ENCODE measurements around the gene DHRS11. TPM values are rescaled to one million over a fixed set of nuclear protein-coding genes. Genes with fewer than 3 reads are reported as not detected.
"Not testable (repeated sequence)": the region's sequence is repeated elsewhere in the genome, so short reads cannot be mapped to it uniquely, and the experiment has no call there.

Gene DHRS11
- polyA plus RNA-seq, 3 donors: 1.2 to 4.3 (median 2.7) TPM

DNA sequence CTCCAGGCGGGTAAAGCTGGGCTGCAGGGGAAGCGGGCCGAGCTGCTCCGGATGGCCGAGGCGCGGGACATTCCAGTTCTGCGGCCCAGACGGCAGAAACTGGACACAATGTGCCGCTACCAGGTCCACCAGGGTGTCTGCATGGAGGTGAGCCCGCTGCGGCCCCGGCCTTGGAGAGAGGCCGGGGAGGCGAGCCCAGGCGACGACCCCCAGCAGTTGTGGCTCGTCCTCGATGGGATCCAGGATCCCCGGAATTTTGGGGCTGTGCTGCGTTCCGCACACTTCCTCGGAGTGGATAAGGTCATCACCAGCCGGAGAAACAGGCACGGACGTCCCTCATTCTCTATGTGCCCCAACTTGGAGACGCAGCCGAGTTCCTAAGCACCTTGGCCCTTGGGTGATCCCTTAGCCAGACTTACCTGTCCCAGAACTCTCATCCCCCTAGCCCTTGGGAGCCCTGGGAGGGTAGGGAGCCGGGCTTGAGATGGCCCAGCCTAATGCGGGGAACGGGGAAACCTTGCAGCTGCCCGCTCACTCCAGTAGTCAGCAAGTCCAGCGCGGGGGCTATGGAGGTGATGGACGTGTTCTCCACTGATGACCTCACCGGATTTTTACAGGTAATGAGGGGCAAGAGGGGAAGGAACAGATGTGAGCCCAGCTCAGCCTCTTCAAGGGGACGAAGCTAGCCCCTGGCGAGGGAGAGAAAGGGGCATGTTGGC, 10.5 kb downstream of the DHRS11 start:
- WGBS (ENCODE audit: insufficient coverage): under 1% methylated on average over 33 of the region's 38 CpGs

DNA sequence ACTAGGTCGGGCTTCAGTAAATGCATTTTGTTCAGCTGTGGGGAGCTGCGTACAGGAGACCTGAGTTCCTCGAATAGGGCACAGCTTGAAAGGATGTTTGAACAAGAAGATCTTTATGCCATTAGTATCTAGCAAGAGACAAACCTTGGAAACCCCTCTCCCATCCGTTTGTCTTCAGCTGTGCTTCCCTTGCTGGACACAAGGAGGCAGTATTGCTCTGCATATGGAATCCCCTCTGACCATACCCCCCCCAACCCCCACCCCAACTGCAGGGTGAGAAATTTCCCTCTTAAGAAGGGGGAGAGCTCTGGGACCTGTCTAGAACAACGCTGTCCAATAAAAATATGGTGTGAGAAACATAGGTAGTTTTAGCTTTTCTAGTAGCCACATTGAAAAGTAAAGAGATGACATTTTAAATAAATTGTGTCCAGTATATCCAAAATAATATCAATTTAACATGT, 11.3 kb downstream of the DHRS11 start:
- Mint-ChIP-seq H3K4me1 (peaks cover 39% of the 10 kb centered on the region), H3K36me3 (peaks cover 9 to 14% of the 10 kb centered on the region in 2 donors), H3K27ac (no peak overlapping the region), H3K27me3 (ENCODE audit: low read depth in 3 of 3) (no peaks in the 10 kb centered on the region), H3K9me3 (no peaks in the 10 kb centered on the region), H3K4me3 (peak overlapping the region; percentile 91 to 93)
- Histone ChIP-seq H3K4me2 (replicated peaks; ENCODE audit: extremely low read depth, low read length, poor library complexity, severe bottlenecking) (peak overlapping the region; percentile 94), H3K9ac (ENCODE audit: insufficient read depth, low read length, poor library complexity, severe bottlenecking) (peak overlapping the region; percentile 89), H3K9me3 (replicated peaks in 1 of 2; ENCODE audit: control insufficient read depth in 1 of 2, insufficient read depth in 1 of 2, low read length in 2 of 2) (no peaks in the 10 kb centered on the region), H3K4me1 (ENCODE audit: control insufficient read depth in 1 of 2, insufficient read depth in 2 of 2, low read length in 2 of 2) (peaks cover 18 to 24% of the 10 kb centered on the region in 2 donors), H3K4me3 (replicated peaks in 1 of 3; ENCODE audit: low read depth in 2 of 3, low read length in 3 of 3) (peak overlapping the region; percentile 72 to 98 (median 91)), H3K27me3 (ENCODE audit: control insufficient read depth in 2 of 2, insufficient read depth in 2 of 2, low read length in 2 of 2) (no peaks in the 10 kb centered on the region), H4K20me1 (ENCODE audit: insufficient read depth, low read length) (peaks cover 8% of the 10 kb centered on the region), H2AFZ (ENCODE audit: insufficient read depth, low read depth, low read length, poor library complexity, severe bottlenecking) (peak overlapping the region; percentile 99), H3K36me3 (replicated peaks in 1 of 2; ENCODE audit: control insufficient read depth in 1 of 2, insufficient read depth in 2 of 2, low read length in 2 of 2) (peaks cover 0 to 4% of the 10 kb centered on the region in 2 donors), H3K27ac (ENCODE audit: low read depth in 1 of 2, low read length in 2 of 2) (no peak overlapping the region), H3K79me2 (ENCODE audit: insufficient read depth, low read length) (peaks cover 20% of the 10 kb centered on the region)
- intact Hi-C loops (cut with micrococcal nuclease): loop anchor here (5.0 to 10.0 kb wide), 2 partner anchors 342 to 444 kb away; partner anchors contain the start of gene AATF (in 1 of the 2)
- WGBS (ENCODE audit: insufficient coverage): 8% methylated on average over 3 of the region's 5 CpGs
- DNase-seq: peak; percentile 64 to 77 (median 68)
- TF ChIP-seq, protein P1, sequence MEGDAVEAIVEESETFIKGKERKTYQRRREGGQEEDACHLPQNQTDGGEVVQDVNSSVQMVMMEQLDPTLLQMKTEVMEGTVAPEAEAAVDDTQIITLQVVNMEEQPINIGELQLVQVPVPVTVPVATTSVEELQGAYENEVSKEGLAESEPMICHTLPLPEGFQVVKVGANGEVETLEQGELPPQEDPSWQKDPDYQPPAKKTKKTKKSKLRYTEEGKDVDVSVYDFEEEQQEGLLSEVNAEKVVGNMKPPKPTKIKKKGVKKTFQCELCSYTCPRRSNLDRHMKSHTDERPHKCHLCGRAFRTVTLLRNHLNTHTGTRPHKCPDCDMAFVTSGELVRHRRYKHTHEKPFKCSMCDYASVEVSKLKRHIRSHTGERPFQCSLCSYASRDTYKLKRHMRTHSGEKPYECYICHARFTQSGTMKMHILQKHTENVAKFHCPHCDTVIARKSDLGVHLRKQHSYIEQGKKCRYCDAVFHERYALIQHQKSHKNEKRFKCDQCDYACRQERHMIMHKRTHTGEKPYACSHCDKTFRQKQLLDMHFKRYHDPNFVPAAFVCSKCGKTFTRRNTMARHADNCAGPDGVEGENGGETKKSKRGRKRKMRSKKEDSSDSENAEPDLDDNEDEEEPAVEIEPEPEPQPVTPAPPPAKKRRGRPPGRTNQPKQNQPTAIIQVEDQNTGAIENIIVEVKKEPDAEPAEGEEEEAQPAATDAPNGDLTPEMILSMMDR (IDR thresholded peaks at IDR 0.05): peak; percentile 95

More for the DNA sequence above, 10.5 kb downstream of the DHRS11 start:
- Histone ChIP-seq H3K27ac (ENCODE audit: low read depth in 1 of 2, low read length in 2 of 2) (peak overlapping the region in 1 of 2 donors; percentile 88), H3K4me2 (replicated peaks; ENCODE audit: extremely low read depth, low read length, poor library complexity, severe bottlenecking) (peak overlapping the region; percentile 94), H3K9me3 (replicated peaks in 1 of 2; ENCODE audit: control insufficient read depth in 1 of 2, insufficient read depth in 1 of 2, low read length in 2 of 2) (no peaks in the 10 kb centered on the region), H3K9ac (ENCODE audit: insufficient read depth, low read length, poor library complexity, severe bottlenecking) (peak overlapping the region; percentile 89), H3K4me3 (replicated peaks in 1 of 3; ENCODE audit: low read depth in 2 of 3, low read length in 3 of 3) (peak overlapping the region; percentile 72 to 98 (median 91)), H3K79me2 (ENCODE audit: insufficient read depth, low read length) (peaks cover 20% of the 10 kb centered on the region), H3K4me1 (ENCODE audit: control insufficient read depth in 1 of 2, insufficient read depth in 2 of 2, low read length in 2 of 2) (peaks cover 18 to 24% of the 10 kb centered on the region in 2 donors), H3K36me3 (replicated peaks in 1 of 2; ENCODE audit: control insufficient read depth in 1 of 2, insufficient read depth in 2 of 2, low read length in 2 of 2) (no peaks in the 10 kb centered on the region), H4K20me1 (ENCODE audit: insufficient read depth, low read length) (peaks cover 8% of the 10 kb centered on the region), H2AFZ (ENCODE audit: insufficient read depth, low read depth, low read length, poor library complexity, severe bottlenecking) (peak overlapping the region; percentile 99), H3K27me3 (ENCODE audit: control insufficient read depth in 2 of 2, insufficient read depth in 2 of 2, low read length in 2 of 2) (no peaks in the 10 kb centered on the region)
- Mint-ChIP-seq H3K4me1 (peaks cover 39% of the 10 kb centered on the region), H3K36me3 (peaks cover 7 to 10% of the 10 kb centered on the region in 2 donors), H3K9me3 (no peaks in the 10 kb centered on the region), H3K27me3 (ENCODE audit: low read depth in 3 of 3) (no peaks in the 10 kb centered on the region), H3K4me3 (peak overlapping the region; percentile 91 to 93), H3K27ac (peak overlapping the region in 5 of 7 donors; percentile 18 to 91 (median 82))
- DNase-seq: no peak
- TF ChIP-seq, protein P1 (IDR thresholded peaks at IDR 0.05): no peak
- intact Hi-C loops (cut with micrococcal nuclease): loop anchor here (5.0 to 10.0 kb wide), 2 partner anchors 343 to 445 kb away; partner anchors contain the start of gene AATF (in 1 of the 2)

GRCh38 chr17:36605028-36605427, 13.3 kb downstream of the DHRS11 start:
- H3K4me2 ChIP-seq (replicated peaks; ENCODE audit: extremely low read depth, low read length, poor library complexity, severe bottlenecking); H3K27me3 ChIP-seq (ENCODE audit: control insufficient read depth in 2 of 2, insufficient read depth in 2 of 2, low read length in 2 of 2); H3K27ac Mint-ChIP-seq; H4K20me1 ChIP-seq (ENCODE audit: insufficient read depth, low read length); DNase-seq; H2AFZ ChIP-seq (ENCODE audit: insufficient read depth, low read depth, low read length, poor library complexity, severe bottlenecking); H3K9me3 ChIP-seq (replicated peaks in 1 of 2; ENCODE audit: control insufficient read depth in 1 of 2, insufficient read depth in 1 of 2, low read length in 2 of 2); H3K36me3 ChIP-seq (replicated peaks in 1 of 2; ENCODE audit: control insufficient read depth in 1 of 2, insufficient read depth in 2 of 2, low read length in 2 of 2); H3K9me3 Mint-ChIP-seq; H3K27ac ChIP-seq (ENCODE audit: low read depth in 1 of 2, low read length in 2 of 2); H3K9ac ChIP-seq (ENCODE audit: insufficient read depth, low read length, poor library complexity, severe bottlenecking); H3K4me3 ChIP-seq (replicated peaks in 1 of 3; ENCODE audit: low read depth in 2 of 3, low read length in 3 of 3); H3K4me3 Mint-ChIP-seq; H3K27me3 Mint-ChIP-seq (ENCODE audit: low read depth in 3 of 3): not testable (repeated sequence)
- H3K79me2 ChIP-seq (ENCODE audit: insufficient read depth, low read length): peaks cover 20% of the 10 kb centered on the region
- Mint-ChIP-seq H3K4me1 (peaks cover 53% of the 10 kb centered on the region), H3K36me3 (peaks cover 10 to 14% of the 10 kb centered on the region in 2 donors)
- intact Hi-C loops (cut with micrococcal nuclease): loop anchor here in 1 of 2 donors (10.0 kb wide), 1 partner anchor 340 kb away; the partner anchor contains the start of gene AATF
- 100% methylated on average over 3 of the region's 5 CpGs for WGBS (ENCODE audit: insufficient coverage)
- peaks cover 28 to 37% of the 10 kb centered on the region in 2 donors for H3K4me1 ChIP-seq (ENCODE audit: control insufficient read depth in 1 of 2, insufficient read depth in 2 of 2, low read length in 2 of 2)
